Myocyte (in vitro differentiated cells): ENCODE results near the gene CXCL1. TPM values are rescaled to one million over a fixed set of nuclear protein-coding genes. Genes with fewer than 3 reads are reported as not detected.

ENCODE experiments used
- DNase-seq: peaks from one replicate; pipeline ENCODE4 v3.0.0-alpha.2; 2012; ENCODE audit warnings: low read depth
- total RNA-seq: library from RNA; depleted of rRNA; stranded (reverse); fragments of >200 nt; gene quantifications from 2 replicates; pipeline ENCODE4 v1.2.3, GENCODE V29; 2014

The CXCL1 gene
- total RNA-seq, 1 donor from 2014 or later, result 3.6 TPM

GRCh38 chr4:73916172-73916925, 47.2 kb downstream of the CXCL1 start:
- no peak for DNase-seq

DNA sequence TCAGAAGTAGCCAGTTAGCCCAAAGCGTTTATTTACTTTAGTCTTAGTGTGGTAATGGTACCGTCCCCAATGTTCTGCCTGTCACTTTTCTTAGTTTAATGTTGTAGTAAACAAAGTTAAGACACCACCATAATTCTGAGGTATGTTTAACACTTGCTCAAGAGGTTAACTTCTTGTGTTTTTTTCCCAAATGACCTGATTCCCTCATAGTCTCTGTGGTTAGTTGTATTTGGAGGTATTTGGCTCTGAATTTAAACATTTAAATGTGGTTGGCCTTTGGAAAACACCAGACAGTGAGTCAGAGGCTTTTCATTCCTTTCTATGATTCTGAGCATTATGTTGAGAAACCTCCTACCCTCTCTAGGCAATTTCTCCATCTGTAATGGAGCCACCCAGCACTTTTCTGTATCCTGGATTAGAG, 47.9 kb downstream of the CXCL1 start:
- peak; percentile 70 for DNase-seq

- DNase-seq, result no peak
Observed at GRCh38 chr4:73918058-73918457, 48.9 kb downstream of the CXCL1 start.

GRCh38 chr4:73919691-73920090, 50.5 kb downstream of the CXCL1 start:
- DNase-seq, result peak; percentile 54

Other genes with a start within 250 kb of the CXCL1 start
- gene RASSF6, start 249.0 kb upstream of the CXCL1 start, total RNA-seq, result not detected in 2 replicates
- gene CXCL8, start 128.8 kb upstream of the CXCL1 start, total RNA-seq, result 2.1 and 2.8 TPM in 2 replicates
- not detected in 2 replicates for gene CXCL6, start 32.7 kb upstream of the CXCL1 start, total RNA-seq
- not detected in 2 replicates for gene PF4V1, start 16.1 kb upstream of the CXCL1 start, total RNA-seq
- not detected in 2 replicates for gene PF4, start 112.6 kb downstream of the CXCL1 start, total RNA-seq
- gene PPBP, start 118.8 kb downstream of the CXCL1 start, total RNA-seq, result not detected in 2 replicates
- gene CXCL5, start 129.3 kb downstream of the CXCL1 start, total RNA-seq, result not detected in 2 replicates
- 1.8 and 3.1 TPM in 2 replicates for gene CXCL3, start 169.3 kb downstream of the CXCL1 start, total RNA-seq
- 1.8 and 2.6 TPM in 2 replicates for gene CXCL2, start 229.8 kb downstream of the CXCL1 start, total RNA-seq